H1 (cell line): ENCODE data around the gene CCDC91. TPM values are rescaled to one million over a fixed set of nuclear protein-coding genes. Genes with fewer than 3 reads are reported as not detected.

ENCODE experiments used
- CTCF ChIA-PET: fragments of 300-600 bp; sonication (Branson Sonifier 250); formaldehyde crosslinking; loops from one replicate; lab custom pipeline; 2021; ENCODE audit not compliant: partially characterized antibody; lab: Charles Lee
- POLR2A ChIA-PET: fragments of 300-600 bp; sonication (Branson Sonifier 250); formaldehyde crosslinking; loops from one replicate; lab custom pipeline; 2021; ENCODE audit warnings: inconsistent platforms; ENCODE audit not compliant: partially characterized antibody; lab: Charles Lee
- DNase-seq, 2 experiments: peaks; one replicate each; pipeline versions ENCODE4 v3.0.0 to v3.0.0-alpha.2; 2010 to 2022; ENCODE audit warnings: low spot score in 2 of 2, low read depth in 1 of 2, mixed read lengths in 1 of 2
- FAIRE-seq: peaks from 2 replicates; lab custom pipeline; 2011; peaks lifted over from hg19 to GRCh38; lab: Jason Lieb, UNC
- H2AFZ ChIP-seq: 2 replicates; pipeline ENCODE4 v1.8.1; 2012; ENCODE audit warnings: low read length, inconsistent platforms
- H2AK5ac ChIP-seq: 2 replicates; pipeline ENCODE4 v1.6.1; 2013; ENCODE audit warnings: low read depth, low read length
- H2BK120ac ChIP-seq: replicated peaks from 2 replicates; pipeline ENCODE3; 2013; ENCODE audit warnings: low read depth, low read length, inconsistent platforms
- H2BK12ac ChIP-seq: 2 replicates; pipeline ENCODE4 v1.6.1; 2013; ENCODE audit warnings: low read depth, low read length
- H2BK15ac ChIP-seq: 2 replicates; pipeline ENCODE4 v1.6.1; 2013; ENCODE audit warnings: low read length
- H2BK20ac ChIP-seq: 2 replicates; pipeline ENCODE4 v1.6.1; 2013; ENCODE audit warnings: low read length
- H2BK5ac ChIP-seq: 2 replicates; pipeline ENCODE4 v1.6.1; 2013; ENCODE audit warnings: low read depth, low read length
- H3K14ac ChIP-seq: 2 replicates; pipeline ENCODE4 v1.6.1; 2013; ENCODE audit warnings: inconsistent platforms; ENCODE audit not compliant: insufficient read length
- H3K18ac ChIP-seq: 2 replicates; pipeline ENCODE4 v1.6.1; 2013; ENCODE audit warnings: low read length; ENCODE audit errors: extremely low read depth
- H3K23ac ChIP-seq: 2 replicates; pipeline ENCODE4 v1.6.1; 2013; ENCODE audit warnings: inconsistent platforms; ENCODE audit not compliant: insufficient read length
- H3K23me2 ChIP-seq: 2 replicates; pipeline ENCODE4 v1.6.1; 2013; ENCODE audit warnings: low read depth, low read length
- H3K27ac ChIP-seq: 2 replicates; pipeline ENCODE4 v1.6.1; 2011; ENCODE audit warnings: low read depth, low read length, inconsistent platforms
- H3K27me3 ChIP-seq, 4 experiments: replicated peaks in 1 of 4; 1 replicate in 1 of 4; 2 replicates in 3 of 4; pipeline versions ENCODE4 v1.6.1 to v1.8.1; 2011 to 2013; ENCODE audit warnings: low read length in 3 of 4, mild to moderate bottlenecking in 3 of 4, inconsistent platforms in 2 of 4, mixed read lengths in 2 of 4, moderate library complexity in 1 of 4; ENCODE audit not compliant: control insufficient read depth in 3 of 4, insufficient read depth in 3 of 4; ENCODE audit errors: extremely low read depth in 1 of 4
- H3K36me3 ChIP-seq, 4 experiments: 2 replicates each; pipeline versions ENCODE4 v1.6.1 to v1.8.1; 2011 to 2013; ENCODE audit warnings: mild to moderate bottlenecking in 4 of 4, low read length in 3 of 4, moderate library complexity in 2 of 4, control low read depth in 1 of 4, inconsistent platforms in 1 of 4; ENCODE audit not compliant: insufficient read depth in 4 of 4, control insufficient read depth in 2 of 4
- H3K4ac ChIP-seq: replicated peaks from 2 replicates; pipeline ENCODE3; 2013; ENCODE audit warnings: low read length, low read depth, mixed read lengths, inconsistent platforms; ENCODE audit not compliant: insufficient read length
- H3K4me1 ChIP-seq, 4 experiments: replicated peaks in 1 of 4; 1 replicate in 1 of 4; 2 replicates in 3 of 4; pipeline versions ENCODE4 v1.6.1 to v1.8.1; 2011 to 2013; ENCODE audit warnings: low read length in 3 of 4, inconsistent platforms in 2 of 4, mixed read lengths in 1 of 4; ENCODE audit not compliant: insufficient read depth in 4 of 4, control insufficient read depth in 3 of 4
- H3K4me2 ChIP-seq, 2 experiments: 2 replicates each; pipeline versions ENCODE4 v1.6.1 to v1.8.1; 2011 to 2013; ENCODE audit warnings: low read depth in 2 of 2, low read length in 2 of 2, control low read depth in 1 of 2, inconsistent platforms in 1 of 2, mild to moderate bottlenecking in 1 of 2; ENCODE audit not compliant: insufficient read depth in 1 of 2
- H3K4me3 ChIP-seq, 4 experiments: fragments of 200-600, 300-600 bp in 1 of 4; sonication (generic), shearing (Covaris generic), sonication (Bioruptor Twin) in 1 of 4; 2 replicates each; pipeline versions ENCODE4 v1.5.1 to v1.8.1; 2011 to 2016; ENCODE audit warnings: low read length in 4 of 4, low read depth in 3 of 4, control low read depth in 2 of 4, inconsistent platforms in 2 of 4, mild to moderate bottlenecking in 2 of 4, mixed read lengths in 1 of 4, moderate library complexity in 1 of 4; ENCODE audit not compliant: insufficient read depth in 2 of 4; ENCODE audit errors: extremely low read depth in 1 of 4
- H3K56ac ChIP-seq: replicated peaks from 2 replicates; pipeline ENCODE3; 2013; ENCODE audit warnings: low read depth, mild to moderate bottlenecking, mixed read lengths, low read length, inconsistent platforms; ENCODE audit not compliant: insufficient read length
- H3K79me1 ChIP-seq: 2 replicates; pipeline ENCODE4 v1.6.1; 2013; ENCODE audit warnings: low read depth, low read length, control low read depth
- H3K79me2 ChIP-seq, 2 experiments: 2 replicates each; pipeline versions ENCODE4 v1.6.1 to v1.8.1; 2012 to 2013; ENCODE audit warnings: low read length in 2 of 2, mild to moderate bottlenecking in 2 of 2, inconsistent platforms in 1 of 2; ENCODE audit not compliant: insufficient read depth in 2 of 2, control insufficient read depth in 1 of 2
- H3K9ac ChIP-seq, 4 experiments: replicated peaks in 1 of 4; 1 replicate in 1 of 4; 2 replicates in 3 of 4; pipeline versions ENCODE4 v1.6.1 to v1.8.1; 2011 to 2013; ENCODE audit warnings: low read depth in 3 of 4, low read length in 3 of 4, control low read depth in 2 of 4, mild to moderate bottlenecking in 2 of 4, moderate library complexity in 2 of 4, inconsistent platforms in 1 of 4; ENCODE audit errors: extremely low read depth in 1 of 4
- H3K9me3 ChIP-seq, 2 experiments: 2 replicates each; pipeline versions ENCODE4 v1.6.1 to v1.8.1; 2012 to 2013; ENCODE audit warnings: mild to moderate bottlenecking in 2 of 2, moderate library complexity in 2 of 2, control low read depth in 1 of 2, inconsistent platforms in 1 of 2, low read depth in 1 of 2, low read length in 1 of 2, mixed read lengths in 1 of 2; ENCODE audit not compliant: insufficient read depth in 2 of 2
- H4K20me1 ChIP-seq, 2 experiments: replicated peaks in 1 of 2; 2 replicates each; pipeline versions ENCODE3 to v1.8.1; 2011 to 2013; ENCODE audit warnings: inconsistent platforms in 2 of 2, low read length in 2 of 2, mild to moderate bottlenecking in 1 of 2; ENCODE audit not compliant: insufficient read depth in 2 of 2, control insufficient read depth in 1 of 2
- H4K5ac ChIP-seq: 2 replicates; pipeline ENCODE4 v1.6.1; 2013; ENCODE audit warnings: low read length, low read depth, mixed read lengths, inconsistent platforms; ENCODE audit not compliant: insufficient read length
- H4K8ac ChIP-seq: 2 replicates; pipeline ENCODE4 v1.8.0; 2013; ENCODE audit warnings: mild to moderate bottlenecking, moderate library complexity, low read length, inconsistent platforms; ENCODE audit not compliant: insufficient read depth; ENCODE audit errors: extremely low read depth
- H4K91ac ChIP-seq: replicated peaks from 2 replicates; pipeline ENCODE3; 2013; ENCODE audit warnings: low read length, mixed read lengths, inconsistent platforms; ENCODE audit not compliant: insufficient read length
- ASH2L ChIP-seq: fragments of 200-600, 300-600 bp; sonication (generic); IDR thresholded peaks from one replicate; pipeline ENCODE4 v1.7.1; 2017; ENCODE audit warnings: low read length
- BACH1 ChIP-seq: IDR thresholded peaks from 2 replicates; pipeline ENCODE4 v1.6.1; 2012; ENCODE audit warnings: low read length, improper control_type of control experiment
- BCL11A ChIP-seq, 2 experiments: IDR thresholded peaks; one replicate each; pipeline ENCODE4 v1.6.1; 2011; ENCODE audit warnings: low read depth in 2 of 2, low read length in 2 of 2, mild to moderate bottlenecking in 2 of 2
- CHD2 ChIP-seq: IDR thresholded peaks from 2 replicates; pipeline ENCODE4 v1.6.1; 2012; ENCODE audit warnings: low read length, improper control_type of control experiment
- JUND ChIP-seq: IDR thresholded peaks from 2 replicates; pipeline ENCODE4 v1.6.1; 2011; ENCODE audit warnings: mild to moderate bottlenecking, improper control_type of control experiment, low read length
- MAFK ChIP-seq: IDR thresholded peaks from 2 replicates; pipeline ENCODE4 v1.6.1; 2012; ENCODE audit warnings: low read depth, mild to moderate bottlenecking, improper control_type of control experiment, low read length
- POLR2AphosphoS5 ChIP-seq: IDR thresholded peaks from 2 replicates; pipeline ENCODE4 v1.6.1; 2011; ENCODE audit warnings: low read depth, low read length
- SIRT6 ChIP-seq: IDR thresholded peaks from one replicate; pipeline ENCODE4 v1.7.1; 2012; ENCODE audit warnings: low read length, inconsistent platforms
- SIX5 ChIP-seq: IDR thresholded peaks from 2 replicates; pipeline ENCODE4 v1.6.1; 2011; ENCODE audit warnings: mild to moderate bottlenecking, low read depth, low read length
- SRF ChIP-seq: IDR thresholded peaks from 2 replicates; pipeline ENCODE4 v1.6.1; 2011; ENCODE audit warnings: mild to moderate bottlenecking, low read depth, low read length, moderate library complexity
- WGBS, 2 experiments: shearing (Covaris generic) in 1 of 2; methylation state at CpG; one replicate each; pipeline versions ENCODE4 v1.1.6 to v1.1.7; 2013 to 2015; ENCODE audit warnings: low lambda C conversion rate in 2 of 2, mixed read lengths in 2 of 2, inconsistent platforms in 1 of 2, low coverage in 1 of 2, missing lambda C conversion rate in 1 of 2; ENCODE audit not compliant: insufficient replicate concordance in 2 of 2, insufficient coverage in 1 of 2, insufficient read length in 1 of 2; ENCODE audit errors: extremely low coverage in 1 of 2, missing lambda C conversion rate in 1 of 2; 5-methylcytosine and 5-hydroxymethylcytosine counted together
- polyA plus RNA-seq, 7 experiments: library from polyadenylated mRNA; depleted of rRNA in 3 of 7; stranded (reverse) in 5 of 7; unstranded in 2 of 7; fragments of >200 nt in 5 of 7; fragments of 200-250 nt in 2 of 7; gene quantifications; 1 replicate in 5 of 7; 2 replicates in 1 of 7; 4 replicates in 1 of 7; pipeline versions ENCODE4 v1.2.1 to v1.2.3, GENCODE V29; 2011 to 2013; ENCODE audit warnings: missing spikeins in 2 of 7, mixed read lengths in 2 of 7
- total RNA-seq: library from RNA; stranded (reverse); fragmentation: NEBNext Ultra II Directional; extraction: Animal tissue kit (Norgen Biotek cat#: 25700); gene quantifications from 2 replicates; pipeline ENCODE4 v1.2.1, GENCODE V29; 2021
- TF ChIP-seq, protein P1 (sequence below): IDR thresholded peaks from 2 replicates; pipeline ENCODE4 v1.6.1; 2012; ENCODE audit warnings: low read length, inconsistent platforms

The CCDC91 gene
- total and polyA plus RNA-seq, 2 of the 8 experiments (the other 6 are each of a cell fraction or from before 2014, with no cell fraction given) = 8.6 to 23.1 TPM

DNA sequence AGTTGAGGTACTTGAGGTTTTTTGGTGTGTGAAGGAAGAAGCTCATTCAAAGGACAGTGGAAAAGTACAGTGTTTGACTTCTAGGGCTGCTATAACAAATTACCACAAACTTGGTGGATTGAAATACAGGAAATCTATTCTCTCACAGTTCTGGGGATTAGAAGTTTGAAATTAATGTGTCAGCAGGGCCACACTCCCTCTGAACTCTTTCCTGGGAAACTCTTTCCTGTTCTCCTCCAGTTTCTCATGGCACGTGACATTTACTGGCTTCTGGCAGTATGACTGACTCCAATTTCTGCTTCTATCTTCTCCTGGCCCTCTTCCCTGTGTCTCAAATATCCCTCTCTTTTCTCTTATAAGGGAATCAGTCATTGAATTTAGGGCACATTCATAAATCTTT, 160.2 kb downstream of the CCDC91 start:
- H3K23ac ChIP-seq = no peak overlapping the region
- FAIRE-seq = no peak
- no peaks in the 10 kb centered on the region for H3K79me2 ChIP-seq

More for the DNA sequence above, 160.2 kb downstream of the CCDC91 start:
- H3K79me1 ChIP-seq = no peaks in the 10 kb centered on the region
- H2AFZ ChIP-seq = no peak overlapping the region
- H3K4me2 ChIP-seq = no peak overlapping the region
- no peak overlapping the region for H3K56ac ChIP-seq
- no peak overlapping the region for H2BK12ac ChIP-seq
- no peak overlapping the region for H3K27ac ChIP-seq
- H3K9ac ChIP-seq = no peak overlapping the region
- no peak overlapping the region for H3K14ac ChIP-seq
- TF ChIP-seq SIRT6 (no peak), POLR2AphosphoS5 (no peak), BCL11A (IDR thresholded peaks at IDR 0.05; ENCODE audit: low read depth in 2 of 2, low read length in 2 of 2) (no peak), SRF (no peak), CHD2 (no peak), MAFK (no peak), SIX5 (no peak), BACH1 (no peak), JUND (no peak), ASH2L (no peak)
- TF ChIP-seq, protein P1, sequence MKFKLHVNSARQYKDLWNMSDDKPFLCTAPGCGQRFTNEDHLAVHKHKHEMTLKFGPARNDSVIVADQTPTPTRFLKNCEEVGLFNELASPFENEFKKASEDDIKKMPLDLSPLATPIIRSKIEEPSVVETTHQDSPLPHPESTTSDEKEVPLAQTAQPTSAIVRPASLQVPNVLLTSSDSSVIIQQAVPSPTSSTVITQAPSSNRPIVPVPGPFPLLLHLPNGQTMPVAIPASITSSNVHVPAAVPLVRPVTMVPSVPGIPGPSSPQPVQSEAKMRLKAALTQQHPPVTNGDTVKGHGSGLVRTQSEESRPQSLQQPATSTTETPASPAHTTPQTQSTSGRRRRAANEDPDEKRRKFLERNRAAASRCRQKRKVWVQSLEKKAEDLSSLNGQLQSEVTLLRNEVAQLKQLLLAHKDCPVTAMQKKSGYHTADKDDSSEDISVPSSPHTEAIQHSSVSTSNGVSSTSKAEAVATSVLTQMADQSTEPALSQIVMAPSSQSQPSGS = no peak
- no peaks in the 10 kb centered on the region for H3K27me3 ChIP-seq
- H2BK20ac ChIP-seq = no peak overlapping the region
- H2AK5ac ChIP-seq = no peak overlapping the region
- H3K4me1 ChIP-seq = no peaks in the 10 kb centered on the region
- H3K4me3 ChIP-seq = no peak overlapping the region
- H3K18ac ChIP-seq = no peak overlapping the region
- no peaks in the 10 kb centered on the region for H3K23me2 ChIP-seq
- H4K91ac ChIP-seq = no peak overlapping the region
- CTCF ChIA-PET = no interaction called here
- no peak overlapping the region for H2BK120ac ChIP-seq
- H4K5ac ChIP-seq = no peak overlapping the region
- H4K8ac ChIP-seq = no peak overlapping the region
- peaks cover 3 to 8% of the 10 kb centered on the region in 2 experiments; a peak in 2 of 4 replicates for H3K9me3 ChIP-seq
- H4K20me1 ChIP-seq = no peaks in the 10 kb centered on the region
- DNase-seq = no peak
- no peak overlapping the region for H2BK15ac ChIP-seq
- WGBS, 2 experiments = 86% methylated on average over 1 of the region's 1 CpG; no CpG with 5 or more reads in 1 of the 2 experiments
- POLR2A ChIA-PET = no interaction called here
- H3K36me3 ChIP-seq = peaks cover 0 to 11% (median 3%) of the 10 kb centered on the region in 4 experiments; a peak in 3 of 8 replicates
- no peak overlapping the region for H3K4ac ChIP-seq
- no peak overlapping the region for H2BK5ac ChIP-seq
